PC-3 (cell line): ENCODE measurements around the gene HOXB9. TPM values are rescaled to one million over a fixed set of nuclear protein-coding genes. Genes with fewer than 3 reads are reported as not detected.

ENCODE experiments used
- ATAC-seq: fragments of 200-7000 bp; cut with Tn5 transposase; 2 replicates; pipeline ENCODE4 v1.9.1; 2020; ENCODE audit warnings: mild to moderate bottlenecking, moderate library complexity
- BruUV-seq: library from RNA; stranded (reverse); fragments of 400-500 nt; replicated peaks from 2 replicates; lab custom pipeline; 2021; lab: Mats Ljungman, UMichigan
- CTCF ChIA-PET: fragments of 300-600 bp; sonication (Branson Sonifier 250); formaldehyde crosslinking; loops from one replicate; lab custom pipeline; 2022; ENCODE audit warnings: antibody characterized with exemption; lab: Charles Lee
- POLR2A ChIA-PET: fragments of 300-600 bp; sonication (Branson Sonifier 250); formaldehyde crosslinking; loops from one replicate; lab custom pipeline; 2022; ENCODE audit warnings: antibody characterized with exemption; ENCODE audit not compliant: unreplicated experiment; lab: Charles Lee
- DNase-seq: peaks from one replicate; pipeline ENCODE4 v3.0.0-alpha.2; 2015
- H2AFZ ChIP-seq: fragments of 300-600 bp; sonication (generic); 2 replicates; pipeline ENCODE4 v1.6.0; 2016; ENCODE audit warnings: antibody characterized with exemption, low read length
- H3F3A ChIP-seq: fragments of 300-600 bp; sonication (generic); one replicate; pipeline ENCODE4 v1.6.0; 2017; ENCODE audit warnings: antibody characterized with exemption, low read length, control low read depth, mild to moderate bottlenecking; ENCODE audit not compliant: unreplicated experiment
- H3K27ac ChIP-seq: fragments of 300-600 bp; sonication (generic); 2 replicates; pipeline ENCODE4 v1.5.1; 2016; ENCODE audit warnings: mild to moderate bottlenecking, low read length
- H3K27me3 ChIP-seq: fragments of 300-600 bp; sonication (generic); 2 replicates; pipeline ENCODE4 v1.6.1; 2016; ENCODE audit warnings: low read length, mixed read lengths
- H3K36me3 ChIP-seq: fragments of 300-600 bp; sonication (generic); 2 replicates; pipeline ENCODE4 v1.6.1; 2016; ENCODE audit warnings: low read depth, mixed run types, low read length, mixed read lengths
- H3K4me1 ChIP-seq: fragments of 300-600 bp; sonication (generic); 2 replicates; pipeline ENCODE4 v1.5.1; 2016; ENCODE audit warnings: low read length; ENCODE audit not compliant: insufficient read depth
- H3K4me2 ChIP-seq: fragments of 300-600 bp; sonication (generic); 2 replicates; pipeline ENCODE4 v1.6.0; 2016; ENCODE audit warnings: low read length
- H3K4me3 ChIP-seq: fragments of 300-600 bp; sonication (generic); 2 replicates; pipeline ENCODE4 v1.5.1; 2016; ENCODE audit warnings: mild to moderate bottlenecking, low read length, mixed read lengths
- H3K79me2 ChIP-seq: fragments of 300-600 bp; sonication (generic); 2 replicates; pipeline ENCODE4 v1.6.1; 2017; ENCODE audit warnings: low read length, mixed read lengths
- H3K9ac ChIP-seq: fragments of 300-600 bp; sonication (generic); 2 replicates; pipeline ENCODE4 v1.6.0; 2016; ENCODE audit warnings: mild to moderate bottlenecking, low read length
- H3K9me2 ChIP-seq: fragments of 300-600 bp; sonication (generic); replicated peaks from 2 replicates; pipeline ENCODE4 v1.6.1; 2016; ENCODE audit warnings: mixed run types, low read length, mixed read lengths
- H3K9me3 ChIP-seq: fragments of 300-600 bp; sonication (generic); 2 replicates; pipeline ENCODE4 v1.6.1; 2016; ENCODE audit warnings: low read length, mixed read lengths
- H4K20me1 ChIP-seq: fragments of 300-600 bp; sonication (generic); 2 replicates; pipeline ENCODE4 v1.6.1; 2016; ENCODE audit warnings: low read length, mixed read lengths
- CTCF ChIP-seq: fragments of 300-600 bp; sonication (generic); conservative IDR thresholded peaks from 2 replicates; pipeline ENCODE4 v1.5.1; 2017; ENCODE audit warnings: antibody characterized with exemption, low read depth, mild to moderate bottlenecking, low read length
- EZH2 ChIP-seq: fragments of 300-600 bp; sonication (generic); IDR thresholded peaks from one replicate; pipeline ENCODE4 v1.6.1; 2017; ENCODE audit warnings: antibody characterized with exemption, mild to moderate bottlenecking, low read length; ENCODE audit not compliant: unreplicated experiment
- EZH2phosphoT487 ChIP-seq: fragments of 300-600 bp; sonication (generic); IDR thresholded peaks from 2 replicates; pipeline ENCODE4 v1.6.1; 2018; ENCODE audit warnings: mild to moderate bottlenecking, antibody characterized with exemption, low read length, borderline replicate concordance
- intact Hi-C: fragments of 100-400 bp; cut with micrococcal nuclease; formaldehyde crosslinking; loops from 2 replicates; pipeline ENCODE4 v1.9.0; 2023
- total RNA-seq: library from RNA; depleted of rRNA; stranded (reverse); fragments of >200 nt; gene quantifications from 2 replicates; pipeline ENCODE4 v1.2.3, GENCODE V29; 2014

The HOXB9 gene
- total RNA-seq, 1 experiment from 2014 or later = 7.0 TPM

GRCh38 chr17:48630009-48630924, 4.1 kb upstream of the HOXB9 start:
- no TSS peak for BruUV-seq
- no peak overlapping the region for H3K4me3 ChIP-seq
- no peak overlapping the region for H3K27ac ChIP-seq
- H3K4me1 ChIP-seq = peaks cover 8% of the 10 kb centered on the region
- intact Hi-C loops = no loop called here
- H2AFZ ChIP-seq = no peak overlapping the region
- TF ChIP-seq CTCF (no peak), EZH2 (no peak), EZH2phosphoT487 (no peak)
- no peaks in the 10 kb centered on the region for H3K9me2 ChIP-seq
- POLR2A ChIA-PET = interaction anchor here (0.6 kb wide), 1 partner anchor 99 kb away, joined by 3 read pairs; no protein-coding TSS in a partner anchor
- ATAC-seq (no peak), DNase-seq (no peak)
- H3K79me2 ChIP-seq = no peaks in the 10 kb centered on the region
- H3K4me2 ChIP-seq = no peak overlapping the region
- H3K27me3 ChIP-seq = peaks cover 59% of the 10 kb centered on the region
- no peaks in the 10 kb centered on the region for H4K20me1 ChIP-seq
- H3K36me3 ChIP-seq = no peaks in the 10 kb centered on the region
- no peak overlapping the region for H3K9ac ChIP-seq
- H3F3A ChIP-seq = no peaks in the 10 kb centered on the region
- CTCF ChIA-PET = no interaction called here
- no peaks in the 10 kb centered on the region for H3K9me3 ChIP-seq

DNA sequence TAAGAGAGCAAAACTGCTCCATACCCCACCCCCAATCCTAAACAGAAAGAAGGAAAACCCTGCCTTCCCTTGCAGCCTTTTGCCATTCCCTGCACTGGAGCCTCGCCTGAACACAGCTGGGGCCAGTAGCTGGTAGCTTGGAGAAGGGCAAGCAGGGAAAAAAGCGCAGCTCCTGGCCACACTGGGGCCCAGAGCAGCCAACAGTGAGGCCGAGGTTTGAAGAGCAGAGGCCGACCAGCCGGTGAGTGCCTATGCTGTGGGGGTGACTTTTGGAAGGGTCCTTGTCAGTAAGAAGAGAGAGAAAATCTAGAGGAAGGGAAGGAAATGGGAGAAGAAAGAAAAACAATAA, 3.2 kb upstream of the HOXB9 start:
- intact Hi-C loops = no loop called here
- POLR2A ChIA-PET = interaction anchor here (0.6 kb wide), 2 partner anchors 35 to 100 kb away, joined by 3 read pairs; no protein-coding TSS in a partner anchor
- no TSS peak for BruUV-seq

More for the DNA sequence above, 3.2 kb upstream of the HOXB9 start:
- Histone ChIP-seq H3K36me3 (no peaks in the 10 kb centered on the region), H3K9me2 (no peaks in the 10 kb centered on the region), H3K4me1 (peaks cover 12% of the 10 kb centered on the region), H4K20me1 (no peaks in the 10 kb centered on the region), H3K4me3 (no peak overlapping the region), H3K79me2 (no peaks in the 10 kb centered on the region), H3K9ac (no peak overlapping the region), H3K9me3 (no peaks in the 10 kb centered on the region), H3F3A (no peaks in the 10 kb centered on the region), H3K27ac (no peak overlapping the region), H3K4me2 (no peak overlapping the region), H2AFZ (no peak overlapping the region), H3K27me3 (peaks cover 68% of the 10 kb centered on the region)
- no peak for ATAC-seq
- TF ChIP-seq EZH2 = no peak
- no peak for TF ChIP-seq CTCF
- no peak for DNase-seq
- CTCF ChIA-PET = interaction anchor here (0.6 kb wide), 1 partner anchor 183 kb away, joined by 3 read pairs; no protein-coding TSS in a partner anchor
